Heart left ventricle (tissue), 11 donors: ENCODE data around the gene NUBPL. TPM values are rescaled to one million over a fixed set of nuclear protein-coding genes. Genes with fewer than 3 reads are reported as not detected.

Source experiments
- polyA plus RNA-seq, 2 donors: library from polyadenylated mRNA; stranded (reverse); fragments of 200-250 nt; gene quantifications; one replicate each; pipeline ENCODE4 v1.2.3, GENCODE V29; 2013
- total RNA-seq, 9 donors: library from RNA; depleted of rRNA in 2 of 9; stranded (reverse); fragments of >200 nt in 2 of 9; fragmentation: NEBNext Ultra II Directional in 3 of 9; extraction: Animal tissue kit (Norgen Biotek cat#: 25700) in 3 of 9; gene quantifications; one replicate each; pipeline versions ENCODE4 v1.1.0 to v1.2.4, GENCODE V29; 2016 to 2023
- donor health status: ischemic (EF 13 %, LVEDD 7.1; RV severe dilation, severe dysfunction).
- donor health status: healthy with polysubstance abuse.
- donor health status: DM: no; HTN: yes; CAD: no.
- donor health status: DM: no; HTN: no; CAD: no.
- donor health status: ischemic (EF 25% LVEDD 5.7; RV mildly dilated, moderate dysfunction).
- donor health status: healthy.
- donor health status: DM: yes; HTN: yes; CAD: no.
- donor health status: PGD.
- donor health status: nonischemic (EF 23%, LVEDD 6.1; RV moderate dilation, normal function).

The NUBPL gene
- total and polyA plus RNA-seq, 11 donors: 6.2 to 28.7 (median 18.9) TPM

Other genes with a start within 250 kb of the NUBPL start
- gene HEATR5A, start 140.9 kb upstream of the NUBPL start, total RNA-seq: 10 to 100 TPM; 24.9 to 57.6 (median 45.5) TPM
- 10 to 100 TPM; 22.4 to 42.3 TPM for gene HEATR5A, start 140.9 kb upstream of the NUBPL start, polyA plus RNA-seq
- 10 to 100 TPM in 2 of 9 donors, 1 to 10 TPM in 7; 5.4 to 12.2 (median 8.2) TPM for gene DTD2, start 103.9 kb upstream of the NUBPL start, total RNA-seq
- gene DTD2, start 103.9 kb upstream of the NUBPL start, polyA plus RNA-seq: 1 to 10 TPM; 4.0 to 9.7 TPM
- gene GPR33, start 73.4 kb upstream of the NUBPL start, total RNA-seq: not detected
- gene GPR33, start 73.4 kb upstream of the NUBPL start, polyA plus RNA-seq: not detected